DMS 273 (cell line): ENCODE measurements around the gene PELI2.

ENCODE experiments used
- DNase-seq: peaks from one replicate; lab custom pipeline; 2025; ENCODE audit not compliant: unreplicated experiment; lab: John Stamatoyannopoulos, UW

The PELI2 gene

GRCh38 chr14:56199095-56199981 lies 81.1 kb downstream of the PELI2 start:
- peak; percentile 37 for DNase-seq

- DNase-seq: no peak
These were observed 81.9 kb downstream of the PELI2 start for GRCh38 chr14:56199982-56200577.

GRCh38 chr14:56202256-56202655 lies 84.0 kb downstream of the PELI2 start:
- no peak for DNase-seq

- no peak for DNase-seq
These were observed 87.7 kb downstream of the PELI2 start for GRCh38 chr14:56205881-56206280.

GRCh38 chr14:56206596-56206995 lies 88.4 kb downstream of the PELI2 start:
- no peak for DNase-seq

GRCh38 chr14:56207626-56208292 lies 89.5 kb downstream of the PELI2 start:
- DNase-seq: no peak

GRCh38 chr14:56208520-56208919 lies 90.3 kb downstream of the PELI2 start:
- no peak for DNase-seq

GRCh38 chr14:56210571-56210970 lies 92.4 kb downstream of the PELI2 start:
- no peak for DNase-seq

GRCh38 chr14:56211084-56211483 lies 92.9 kb downstream of the PELI2 start:
- no peak for DNase-seq

- DNase-seq: no peak
These were observed 93.6 kb downstream of the PELI2 start for GRCh38 chr14:56211844-56212243.

GRCh38 chr14:56212521-56212920 lies 94.3 kb downstream of the PELI2 start:
- DNase-seq: no peak

- DNase-seq: no peak
These were observed 95.1 kb downstream of the PELI2 start for GRCh38 chr14:56213306-56213705.

GRCh38 chr14:56215180-56215579 lies 97.0 kb downstream of the PELI2 start:
- no peak for DNase-seq

- peak; percentile 79 for DNase-seq
These were observed 98.6 kb downstream of the PELI2 start for GRCh38 chr14:56216626-56217379.

GRCh38 chr14:56217380-56218045 lies 99.3 kb downstream of the PELI2 start:
- DNase-seq: no peak

GRCh38 chr14:56219666-56220413 lies 101.6 kb downstream of the PELI2 start:
- DNase-seq: no peak

- DNase-seq: peak; percentile 38
These were observed 103.3 kb downstream of the PELI2 start for GRCh38 chr14:56221382-56222128.

- DNase-seq: peak; percentile 84
These were observed 106.0 kb downstream of the PELI2 start for GRCh38 chr14:56224229-56224628.
